ENCODE results near the gene ZFYVE28.
A peak's percentile ranks its signal among the peaks of the same experiment; 100 is the strongest.

Gene ZFYVE28

DNA sequence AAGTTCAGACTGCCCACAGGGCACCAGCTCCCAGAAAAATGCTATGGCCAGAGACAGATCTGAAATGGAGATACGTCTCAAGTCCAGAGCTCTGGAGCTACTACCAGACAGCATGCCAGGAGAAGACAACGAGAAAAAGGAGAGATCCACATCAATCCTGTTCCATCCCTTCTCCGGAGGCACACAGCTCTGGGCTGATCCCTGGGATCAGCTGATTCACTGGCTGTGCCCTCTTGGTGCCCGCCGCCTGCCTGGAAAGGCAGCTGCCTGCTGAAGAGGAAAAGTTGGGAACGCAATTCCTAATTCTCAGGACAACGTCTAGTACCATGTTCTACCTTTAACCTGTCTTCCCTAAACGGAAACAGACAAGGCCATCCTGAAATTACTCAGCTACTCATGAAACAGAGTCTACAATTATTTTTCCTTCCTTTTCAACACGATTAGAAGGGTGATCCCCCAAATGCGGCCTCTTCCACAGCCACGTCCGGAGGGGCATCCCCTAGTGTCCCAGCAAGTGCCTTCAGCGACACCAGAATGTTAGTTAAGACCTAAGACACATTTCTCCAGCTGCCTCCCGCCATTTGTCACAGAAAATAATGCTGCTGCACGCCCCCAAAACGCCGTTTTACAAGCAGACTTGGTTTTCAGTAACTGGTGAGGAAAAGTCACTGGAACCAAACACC lies 2.4 kb downstream of the ZFYVE28 start:
- DNase-seq (ENCODE audit: extremely low read depth, low read depth), result no peak
- TF ChIP-seq, protein P1, sequence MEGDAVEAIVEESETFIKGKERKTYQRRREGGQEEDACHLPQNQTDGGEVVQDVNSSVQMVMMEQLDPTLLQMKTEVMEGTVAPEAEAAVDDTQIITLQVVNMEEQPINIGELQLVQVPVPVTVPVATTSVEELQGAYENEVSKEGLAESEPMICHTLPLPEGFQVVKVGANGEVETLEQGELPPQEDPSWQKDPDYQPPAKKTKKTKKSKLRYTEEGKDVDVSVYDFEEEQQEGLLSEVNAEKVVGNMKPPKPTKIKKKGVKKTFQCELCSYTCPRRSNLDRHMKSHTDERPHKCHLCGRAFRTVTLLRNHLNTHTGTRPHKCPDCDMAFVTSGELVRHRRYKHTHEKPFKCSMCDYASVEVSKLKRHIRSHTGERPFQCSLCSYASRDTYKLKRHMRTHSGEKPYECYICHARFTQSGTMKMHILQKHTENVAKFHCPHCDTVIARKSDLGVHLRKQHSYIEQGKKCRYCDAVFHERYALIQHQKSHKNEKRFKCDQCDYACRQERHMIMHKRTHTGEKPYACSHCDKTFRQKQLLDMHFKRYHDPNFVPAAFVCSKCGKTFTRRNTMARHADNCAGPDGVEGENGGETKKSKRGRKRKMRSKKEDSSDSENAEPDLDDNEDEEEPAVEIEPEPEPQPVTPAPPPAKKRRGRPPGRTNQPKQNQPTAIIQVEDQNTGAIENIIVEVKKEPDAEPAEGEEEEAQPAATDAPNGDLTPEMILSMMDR (IDR thresholded peaks at IDR 0.05; ENCODE audit: low read depth, low read length), result no peak

DNA sequence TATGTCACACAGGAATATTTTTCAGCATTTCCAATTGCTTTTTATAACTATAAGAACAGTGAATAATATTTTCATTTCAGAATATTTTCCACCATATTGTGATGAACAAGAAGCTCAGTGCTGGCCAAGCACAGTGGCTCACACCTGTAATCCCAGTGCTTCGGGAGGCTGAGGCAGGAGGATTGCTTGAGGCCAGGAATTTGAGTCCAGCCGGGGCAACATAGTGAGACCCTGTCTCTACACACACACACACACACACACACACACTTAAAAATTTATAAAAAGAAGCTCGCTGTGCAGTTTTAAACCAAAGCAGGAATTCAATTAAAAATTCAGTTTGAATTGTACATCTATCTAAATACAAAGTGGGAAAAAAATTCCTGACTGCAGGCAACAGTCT lies 3.2 kb downstream of the ZFYVE28 start:
- TF ChIP-seq, protein P1 (IDR thresholded peaks at IDR 0.05; ENCODE audit: low read depth, low read length), result no peak
- DNase-seq (ENCODE audit: extremely low read depth, low read depth), result no peak

DNA sequence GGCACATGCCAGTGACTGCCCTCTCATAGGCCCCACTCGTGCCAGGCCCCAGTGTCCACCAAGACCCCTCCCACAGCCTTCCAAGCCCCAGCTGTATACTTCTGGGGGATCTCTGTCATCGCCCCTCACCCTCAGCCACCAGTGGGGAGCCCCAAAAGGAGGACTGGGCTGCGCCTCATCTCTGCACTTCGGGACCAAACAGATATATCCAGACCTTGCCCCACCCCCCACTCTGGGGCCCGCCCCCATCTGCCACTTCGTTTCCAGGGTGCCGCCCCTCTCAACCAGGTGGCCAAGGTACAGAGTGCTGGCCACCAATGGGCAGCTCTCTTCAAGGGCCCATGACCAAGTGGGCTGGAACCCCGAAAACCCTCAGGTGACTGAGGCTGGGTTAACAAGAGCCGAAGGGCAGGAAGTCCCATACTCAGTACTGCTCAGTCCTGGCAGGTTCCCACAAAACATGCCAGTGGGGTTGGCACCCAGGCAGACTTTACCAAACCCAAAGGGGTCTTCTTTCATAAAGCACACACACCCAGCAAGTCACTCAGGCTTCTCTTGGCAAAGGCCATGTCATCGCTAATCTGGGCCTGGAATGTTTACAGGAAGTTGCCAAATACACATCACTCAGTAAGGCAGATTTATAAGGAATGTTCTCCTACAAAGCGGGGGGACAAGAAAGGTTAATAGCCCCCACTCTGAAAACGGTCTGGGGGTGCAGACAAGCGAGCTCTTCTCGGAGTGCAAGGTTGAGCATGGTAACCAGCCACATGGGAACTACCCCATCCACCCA lies 4.4 kb downstream of the ZFYVE28 start:
- no peak for DNase-seq (ENCODE audit: extremely low read depth, low read depth)
- TF ChIP-seq, protein P1 (IDR thresholded peaks at IDR 0.05; ENCODE audit: low read depth, low read length), result no peak

DNA sequence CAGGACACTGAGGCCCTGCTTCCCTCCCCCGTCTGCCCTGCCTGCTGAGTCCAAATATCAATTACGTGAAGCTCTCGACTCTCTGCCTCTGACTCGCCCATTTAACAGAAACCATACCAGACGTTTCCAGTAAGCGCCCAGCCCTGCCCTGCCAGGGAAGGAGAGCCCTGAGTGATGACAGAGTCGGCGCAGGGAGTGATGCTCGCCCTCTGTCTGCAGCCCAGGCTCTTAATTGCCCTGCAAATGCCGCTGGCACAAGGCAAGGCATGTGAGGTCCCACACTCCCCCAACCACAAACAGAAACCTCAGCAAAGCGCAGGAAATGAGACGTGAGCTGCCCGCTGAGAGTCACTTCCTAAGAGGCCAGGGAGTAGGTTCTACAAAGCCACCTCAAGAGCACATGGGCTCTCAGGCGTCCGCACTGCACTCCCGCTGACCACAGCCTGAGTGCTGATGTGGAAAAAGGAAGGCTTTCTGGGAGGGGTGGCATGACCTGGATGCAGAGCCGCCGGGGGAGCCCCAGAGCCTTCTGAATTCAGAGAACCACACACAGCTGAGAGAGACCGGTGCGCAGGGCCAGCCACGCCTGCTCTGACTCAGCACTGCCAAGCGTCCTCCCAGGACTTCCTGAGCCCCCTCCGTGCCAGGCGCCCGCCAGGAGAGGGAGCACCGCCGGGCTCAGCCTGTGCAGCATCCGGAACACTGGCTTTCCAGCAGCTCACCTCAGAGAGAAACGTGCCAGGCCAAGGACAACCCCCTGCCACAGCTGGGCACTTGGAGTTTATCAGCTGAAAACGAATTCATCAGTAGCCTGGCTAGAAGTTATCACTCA lies 5.3 kb downstream of the ZFYVE28 start:
- DNase-seq (ENCODE audit: extremely low read depth, low read depth), result peak; percentile 62
- TF ChIP-seq, protein P1 (IDR thresholded peaks at IDR 0.05; ENCODE audit: low read depth, low read length), result peak; percentile 65

DNA sequence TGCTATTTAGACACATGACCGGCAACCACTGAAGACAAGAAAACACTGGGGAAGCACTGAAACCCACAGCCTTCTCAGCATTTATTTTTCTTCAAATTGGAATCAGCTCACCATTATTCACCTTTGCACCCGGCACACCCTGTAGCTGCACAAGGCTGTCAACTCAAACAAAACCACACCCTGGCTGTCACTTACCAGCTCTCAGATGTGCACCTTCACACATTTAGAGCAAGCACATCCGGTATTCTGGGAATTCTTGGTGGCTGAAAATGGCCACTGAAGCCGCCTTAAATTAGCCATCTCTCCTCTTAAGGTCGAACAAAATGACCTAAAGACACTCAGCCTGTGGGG lies 5.9 kb downstream of the ZFYVE28 start:
- DNase-seq (ENCODE audit: extremely low read depth, low read depth), result no peak

DNA sequence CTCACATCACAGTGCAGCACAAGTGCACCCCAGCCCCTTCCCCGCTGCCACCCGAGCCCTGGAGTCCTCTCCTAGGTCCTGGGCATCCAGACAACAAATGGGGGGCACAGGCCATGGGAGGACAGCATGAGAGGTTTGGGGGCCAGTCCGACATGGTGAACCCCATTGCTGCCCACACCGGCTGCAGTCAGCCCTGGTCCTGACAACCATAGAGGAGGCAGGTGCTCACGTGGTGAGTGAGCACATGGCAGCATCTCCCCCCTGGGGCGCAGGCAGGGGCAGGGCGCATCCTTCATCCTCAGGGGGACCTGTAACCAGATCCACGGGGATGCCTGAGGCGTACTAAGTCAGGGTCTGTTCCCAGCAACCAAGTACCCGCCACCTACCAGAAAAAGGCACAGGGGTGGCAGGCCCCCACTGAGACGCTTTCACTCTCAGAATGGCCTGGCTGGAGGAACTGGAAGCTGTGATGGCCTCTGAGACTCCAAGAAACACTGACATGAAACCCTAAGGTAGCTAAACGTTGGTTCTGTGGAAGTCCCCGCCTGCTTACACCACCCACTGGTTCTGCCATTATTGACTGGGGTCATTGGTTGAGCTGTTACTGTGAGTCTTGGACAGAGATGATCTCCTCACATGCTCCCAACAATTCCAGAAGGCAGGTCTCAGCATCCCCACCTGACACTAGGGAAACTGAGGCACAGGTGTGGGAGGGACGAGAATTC lies 6.5 kb downstream of the ZFYVE28 start:
- TF ChIP-seq, protein P1 (IDR thresholded peaks at IDR 0.05; ENCODE audit: low read depth, low read length), result no peak
- DNase-seq (ENCODE audit: extremely low read depth, low read depth), result no peak

More for the DNA sequence above, 5.9 kb downstream of the ZFYVE28 start:
- TF ChIP-seq, protein P1 (IDR thresholded peaks at IDR 0.05; ENCODE audit: low read depth, low read length), result no peak

Data from AG09319 (cell line).